Loucy (cell line): ENCODE data around the gene RIOK3.

Source experiments
- CTCF ChIP-seq: fragments of 200-600 bp; sonication (generic); conservative IDR thresholded peaks from 2 replicates; pipeline ENCODE4 v1.5.1; 2014; ENCODE audit warnings: mild to moderate bottlenecking, antibody characterized with exemption, low read length
- EZH2phosphoT487 ChIP-seq: fragments of 200-600 bp; IDR thresholded peaks from 2 replicates; pipeline ENCODE4 v1.6.1; 2018; ENCODE audit warnings: antibody characterized with exemption, mild to moderate bottlenecking, moderate library complexity, borderline replicate concordance

GRCh38 chr18:23499291-23499781, 46.2 kb downstream of the RIOK3 start:
- TF ChIP-seq CTCF (no peak), EZH2phosphoT487 (no peak)
